Neural progenitor cell (in vitro differentiated cells): ENCODE measurements around the gene SLC45A1.

Experiments used
- CTCF ChIP-seq: fragments of 200-600 bp; sonication (generic); IDR thresholded peaks from 2 replicates; pipeline ENCODE4 v1.5.1; 2017; ENCODE audit warnings: antibody characterized with exemption, mild to moderate bottlenecking
- EZH2 ChIP-seq: fragments of 200-600 bp; sonication (generic); IDR thresholded peaks from 2 replicates; pipeline ENCODE4 v1.6.1; 2017; ENCODE audit warnings: antibody characterized with exemption, mild to moderate bottlenecking, moderate library complexity
- EZH2phosphoT487 ChIP-seq: fragments of 200-600 bp; sonication (generic); IDR thresholded peaks from 2 replicates; pipeline ENCODE4 v1.6.1; 2017; ENCODE audit warnings: antibody characterized with exemption

- TF ChIP-seq EZH2phosphoT487 (no peak), CTCF (no peak), EZH2 (no peak)
Observed at GRCh38 chr1:8371372-8371991, 53.6 kb downstream of the SLC45A1 start.
